Measurements from ENCODE around the gene ZDHHC16.

DNA sequence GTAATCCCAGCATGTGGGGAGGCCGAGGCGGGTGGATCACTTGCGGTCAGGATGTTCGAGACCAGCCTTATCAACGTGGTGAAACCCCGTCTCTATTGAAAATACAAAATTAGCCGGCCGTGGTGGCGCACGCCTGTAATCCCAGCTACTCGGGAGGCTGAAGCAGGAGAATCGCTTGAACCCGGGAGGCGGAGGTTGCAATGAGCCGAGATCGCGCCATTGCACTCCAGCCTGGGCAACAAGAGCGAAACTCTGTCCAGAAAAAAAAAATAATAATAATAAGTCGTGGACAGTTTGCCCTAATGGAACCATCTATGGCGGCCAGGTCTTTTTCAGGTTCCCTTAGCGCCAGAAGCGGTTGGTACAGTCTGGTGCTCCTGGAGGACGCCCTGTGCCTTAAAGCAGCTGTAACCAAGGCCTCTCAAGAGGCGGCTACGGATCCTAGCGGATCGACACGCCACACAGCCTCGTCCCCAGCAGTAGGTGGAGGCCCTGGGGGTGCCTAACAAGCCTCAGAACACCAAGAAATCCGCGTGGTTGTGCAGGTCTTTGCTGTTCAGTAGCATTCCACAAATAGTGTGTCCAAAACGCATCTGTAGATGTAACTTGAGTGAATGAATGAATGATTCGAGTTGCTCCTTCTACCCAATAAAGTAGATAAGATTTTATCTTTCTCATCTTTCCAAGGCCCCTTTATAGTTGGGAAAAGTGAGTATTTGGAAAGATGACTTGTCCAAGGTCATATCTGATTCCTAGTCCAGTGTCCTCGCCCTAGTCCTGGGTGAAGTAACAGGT lies 19.0 kb upstream of the ZDHHC16 start:
- TF ChIP-seq, protein P1, sequence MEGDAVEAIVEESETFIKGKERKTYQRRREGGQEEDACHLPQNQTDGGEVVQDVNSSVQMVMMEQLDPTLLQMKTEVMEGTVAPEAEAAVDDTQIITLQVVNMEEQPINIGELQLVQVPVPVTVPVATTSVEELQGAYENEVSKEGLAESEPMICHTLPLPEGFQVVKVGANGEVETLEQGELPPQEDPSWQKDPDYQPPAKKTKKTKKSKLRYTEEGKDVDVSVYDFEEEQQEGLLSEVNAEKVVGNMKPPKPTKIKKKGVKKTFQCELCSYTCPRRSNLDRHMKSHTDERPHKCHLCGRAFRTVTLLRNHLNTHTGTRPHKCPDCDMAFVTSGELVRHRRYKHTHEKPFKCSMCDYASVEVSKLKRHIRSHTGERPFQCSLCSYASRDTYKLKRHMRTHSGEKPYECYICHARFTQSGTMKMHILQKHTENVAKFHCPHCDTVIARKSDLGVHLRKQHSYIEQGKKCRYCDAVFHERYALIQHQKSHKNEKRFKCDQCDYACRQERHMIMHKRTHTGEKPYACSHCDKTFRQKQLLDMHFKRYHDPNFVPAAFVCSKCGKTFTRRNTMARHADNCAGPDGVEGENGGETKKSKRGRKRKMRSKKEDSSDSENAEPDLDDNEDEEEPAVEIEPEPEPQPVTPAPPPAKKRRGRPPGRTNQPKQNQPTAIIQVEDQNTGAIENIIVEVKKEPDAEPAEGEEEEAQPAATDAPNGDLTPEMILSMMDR (IDR thresholded peaks at IDR 0.05): no peak
- no peak for TF ChIP-seq POLR2A (IDR thresholded peaks at IDR 0.05)
